ENCODE data around the gene GUCA1A.
"Not testable (repeated sequence)": the region's sequence is repeated elsewhere in the genome, so short reads cannot be mapped to it uniquely, and the experiment has no call there.

GUCA1A gene

DNA sequence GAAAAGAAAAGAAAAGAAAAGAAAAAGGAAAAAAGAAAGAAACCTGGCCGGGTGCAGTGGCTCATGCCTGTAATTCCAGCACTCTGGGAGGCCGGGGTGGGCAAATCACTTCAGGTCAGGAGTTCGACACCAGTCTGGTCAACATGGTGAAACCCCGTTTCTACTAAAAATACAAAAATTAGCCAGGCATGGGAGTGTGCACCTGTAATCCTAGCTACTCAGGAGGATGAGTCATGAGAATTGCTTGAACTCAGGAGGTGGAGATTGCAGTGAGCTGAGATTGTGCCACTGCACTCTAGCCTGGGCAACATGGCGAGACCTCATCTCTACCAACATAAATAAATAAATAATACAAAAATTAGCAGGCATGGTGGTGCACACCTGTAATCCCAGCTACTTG lies 19.2 kb downstream of the GUCA1A start:
- H3K9me3 ChIP-seq (ENCODE audit: control insufficient read depth, low read length); H3K36me3 ChIP-seq (ENCODE audit: control insufficient read depth, insufficient read depth, low read length); H3K4me1 ChIP-seq (ENCODE audit: control insufficient read depth, insufficient read depth, low read length); H3K4me3 ChIP-seq (ENCODE audit: insufficient read depth, low read depth, low read length); H3K27me3 ChIP-seq (ENCODE audit: control insufficient read depth, insufficient read depth, low read length, poor library complexity, severe bottlenecking); H3K27ac ChIP-seq (ENCODE audit: insufficient read depth, low read depth, low read length, poor library complexity, severe bottlenecking): not testable (repeated sequence)
- 86 to 91% methylated on average over 5 of the region's 5 CpGs for WGBS, 2 experiments

DNA sequence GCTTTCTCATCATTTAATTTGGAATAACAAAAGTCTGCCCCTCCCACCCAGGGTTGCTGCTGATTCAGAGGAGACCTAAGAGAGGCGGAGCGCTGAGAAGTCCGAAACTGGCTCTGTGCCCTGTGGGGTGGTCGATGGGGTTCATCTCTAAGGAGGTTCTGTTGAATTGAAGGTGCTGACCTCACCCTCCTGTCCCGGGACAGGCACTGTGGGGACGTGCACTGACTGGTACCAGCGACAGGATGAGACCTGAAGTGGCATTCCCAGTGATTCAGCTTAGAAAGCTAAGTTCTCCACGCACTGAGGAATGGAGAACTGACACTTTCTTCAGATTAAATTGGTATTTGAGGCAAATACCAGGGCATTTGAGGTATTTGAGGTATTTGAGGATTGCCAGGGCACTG lies 20.3 kb downstream of the GUCA1A start:
- 29 to 33% methylated on average over 8 of the region's 8 CpGs for WGBS, 2 experiments
- Histone ChIP-seq H3K27ac (ENCODE audit: insufficient read depth, low read depth, low read length, poor library complexity, severe bottlenecking) (no peak overlapping the region), H3K4me3 (ENCODE audit: insufficient read depth, low read depth, low read length) (no peak overlapping the region), H3K4me1 (ENCODE audit: control insufficient read depth, insufficient read depth, low read length) (no peaks in the 10 kb centered on the region), H3K36me3 (ENCODE audit: control insufficient read depth, insufficient read depth, low read length) (no peaks in the 10 kb centered on the region), H3K9me3 (ENCODE audit: control insufficient read depth, low read length) (no peaks in the 10 kb centered on the region), H3K27me3 (ENCODE audit: control insufficient read depth, insufficient read depth, low read length, poor library complexity, severe bottlenecking) (no peaks in the 10 kb centered on the region)

- no peaks in the 10 kb centered on the region for H3K4me1 ChIP-seq (ENCODE audit: control insufficient read depth, insufficient read depth, low read length)
- H3K9me3 ChIP-seq (ENCODE audit: control insufficient read depth, low read length): no peaks in the 10 kb centered on the region
- H3K36me3 ChIP-seq (ENCODE audit: control insufficient read depth, insufficient read depth, low read length): no peaks in the 10 kb centered on the region
- 90 to 96% methylated on average over 5 of the region's 5 CpGs for WGBS, 2 experiments
- H3K4me3 ChIP-seq (ENCODE audit: insufficient read depth, low read depth, low read length): no peak overlapping the region
- H3K27ac ChIP-seq (ENCODE audit: insufficient read depth, low read depth, low read length, poor library complexity, severe bottlenecking): no peak overlapping the region
- H3K27me3 ChIP-seq (ENCODE audit: control insufficient read depth, insufficient read depth, low read length, poor library complexity, severe bottlenecking): no peaks in the 10 kb centered on the region
Measured at GRCh38 chr6:42194056-42194455, 20.9 kb downstream of the GUCA1A start.

DNA sequence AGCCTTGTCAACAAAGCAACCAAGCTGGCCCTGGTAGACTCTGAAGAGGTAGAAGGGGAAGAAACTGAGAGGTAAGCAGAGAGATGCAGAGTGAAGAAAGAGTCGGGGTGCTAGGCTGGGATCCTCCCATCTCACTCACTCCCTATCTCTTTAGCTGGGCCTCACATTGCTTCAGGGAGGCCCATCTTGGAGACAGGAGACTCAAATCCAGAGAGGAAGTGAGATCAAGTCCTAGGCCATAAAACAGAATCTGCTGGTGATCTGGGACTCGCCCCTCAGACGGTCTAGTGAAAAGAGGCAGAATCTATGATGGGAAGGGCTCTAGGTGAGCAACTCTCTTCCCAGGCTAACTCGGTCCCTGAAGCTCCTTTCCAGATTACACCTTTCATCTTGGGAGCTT lies 22.3 kb downstream of the GUCA1A start:
- H3K9me3 ChIP-seq (ENCODE audit: control insufficient read depth, low read length): no peaks in the 10 kb centered on the region
- WGBS, 2 experiments: 90 to 96% methylated on average over 4 of the region's 4 CpGs
- no peak overlapping the region for H3K27ac ChIP-seq (ENCODE audit: insufficient read depth, low read depth, low read length, poor library complexity, severe bottlenecking)
- no peaks in the 10 kb centered on the region for H3K36me3 ChIP-seq (ENCODE audit: control insufficient read depth, insufficient read depth, low read length)
- no peak overlapping the region for H3K4me3 ChIP-seq (ENCODE audit: insufficient read depth, low read depth, low read length)
- H3K4me1 ChIP-seq (ENCODE audit: control insufficient read depth, insufficient read depth, low read length): no peaks in the 10 kb centered on the region
- H3K27me3 ChIP-seq (ENCODE audit: control insufficient read depth, insufficient read depth, low read length, poor library complexity, severe bottlenecking): no peaks in the 10 kb centered on the region

DNA sequence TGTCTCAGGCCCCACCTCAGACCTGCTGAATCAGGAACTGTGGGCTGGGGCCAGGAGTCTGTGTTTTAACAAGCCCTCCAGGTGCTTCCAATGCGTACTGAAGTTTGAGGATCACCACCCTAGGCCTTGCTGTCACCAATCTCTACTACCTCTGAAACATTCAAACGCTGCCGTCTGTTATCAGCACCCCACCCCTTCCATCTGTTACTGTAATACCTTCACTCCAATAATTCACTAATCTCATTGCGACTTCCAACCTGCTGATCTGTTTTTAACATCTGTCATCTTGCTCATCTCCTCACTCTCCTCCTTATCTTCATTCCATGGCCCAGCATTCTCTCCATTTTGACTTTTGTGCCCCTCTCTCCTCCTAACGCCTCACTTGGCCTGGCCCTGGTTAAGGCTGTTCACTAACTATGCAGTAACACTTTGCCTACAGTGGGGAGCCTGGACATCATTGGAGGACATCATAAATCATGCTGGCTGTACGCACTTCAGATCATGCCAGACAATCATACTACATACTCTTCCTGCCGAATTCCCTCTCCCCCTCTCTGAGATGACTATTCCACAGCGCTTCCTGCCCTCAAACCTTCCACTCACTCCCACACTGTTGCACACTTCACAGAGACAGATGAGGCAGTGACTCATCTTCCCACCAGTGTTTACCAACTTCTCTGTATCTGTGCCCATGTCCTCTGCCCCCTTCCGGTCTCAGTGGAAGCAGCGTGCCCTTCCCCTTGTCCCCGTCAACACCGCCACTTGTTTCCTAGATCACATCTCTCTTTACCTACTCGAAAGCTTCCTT lies 24.6 kb downstream of the GUCA1A start:
- H3K4me3 ChIP-seq (ENCODE audit: insufficient read depth, low read depth, low read length): no peak overlapping the region
- no peaks in the 10 kb centered on the region for H3K36me3 ChIP-seq (ENCODE audit: control insufficient read depth, insufficient read depth, low read length)
- H3K4me1 ChIP-seq (ENCODE audit: control insufficient read depth, insufficient read depth, low read length): no peaks in the 10 kb centered on the region
- no peaks in the 10 kb centered on the region for H3K9me3 ChIP-seq (ENCODE audit: control insufficient read depth, low read length)
- no peaks in the 10 kb centered on the region for H3K27me3 ChIP-seq (ENCODE audit: control insufficient read depth, insufficient read depth, low read length, poor library complexity, severe bottlenecking)
- H3K27ac ChIP-seq (ENCODE audit: insufficient read depth, low read depth, low read length, poor library complexity, severe bottlenecking): no peak overlapping the region
- 94 to 96% methylated on average over 13 of the region's 13 CpGs for WGBS, 2 experiments

DNA sequence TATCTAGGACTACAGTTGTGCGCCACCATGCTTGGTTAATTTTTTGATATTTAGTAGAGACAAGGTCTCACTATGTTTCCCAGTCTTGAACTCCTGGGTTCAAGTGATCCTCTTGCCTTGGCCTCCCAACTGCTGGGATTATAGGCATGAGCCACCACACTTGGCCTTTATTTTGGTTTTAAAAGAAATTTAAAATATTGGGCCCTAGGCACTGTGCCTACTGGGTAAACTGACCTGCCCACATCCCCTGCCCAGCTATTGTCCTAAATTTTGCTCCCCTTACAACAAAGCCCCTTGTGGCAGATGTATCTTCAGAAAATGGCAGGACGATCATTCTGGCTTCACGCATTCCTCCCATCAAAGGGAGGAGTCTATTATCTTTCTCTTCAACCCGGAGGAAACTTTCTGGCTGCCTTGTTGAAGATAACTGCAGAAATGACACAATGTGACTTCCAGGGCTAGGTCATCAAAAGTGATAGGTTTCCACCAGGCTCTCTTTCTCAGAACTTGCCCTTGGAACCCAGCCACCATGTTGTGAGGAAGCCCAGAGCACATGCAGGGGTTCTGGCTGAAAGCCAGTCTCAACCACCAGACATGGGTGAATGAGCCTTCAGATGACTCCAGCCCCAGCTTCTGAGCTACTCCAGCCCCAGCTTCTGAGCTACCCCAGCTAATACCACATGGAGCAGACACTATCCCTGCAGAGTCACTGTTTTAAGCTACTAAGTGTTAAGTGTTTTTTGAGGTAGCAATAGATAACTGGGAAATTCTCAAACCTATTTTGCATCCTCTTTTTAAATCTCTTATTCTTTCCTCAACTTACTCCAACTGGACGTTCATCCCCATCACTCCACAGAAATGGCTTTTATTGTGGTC lies 26.2 kb downstream of the GUCA1A start:
- Histone ChIP-seq H3K9me3 (ENCODE audit: control insufficient read depth, low read length) (no peaks in the 10 kb centered on the region), H3K4me3 (ENCODE audit: insufficient read depth, low read depth, low read length) (no peak overlapping the region), H3K27ac (ENCODE audit: insufficient read depth, low read depth, low read length, poor library complexity, severe bottlenecking) (no peak overlapping the region), H3K4me1 (ENCODE audit: control insufficient read depth, insufficient read depth, low read length) (no peaks in the 10 kb centered on the region), H3K36me3 (ENCODE audit: control insufficient read depth, insufficient read depth, low read length) (no peaks in the 10 kb centered on the region), H3K27me3 (ENCODE audit: control insufficient read depth, insufficient read depth, low read length, poor library complexity, severe bottlenecking) (no peaks in the 10 kb centered on the region)
- 94% methylated on average over 5 of the region's 5 CpGs for WGBS, 2 experiments

DNA sequence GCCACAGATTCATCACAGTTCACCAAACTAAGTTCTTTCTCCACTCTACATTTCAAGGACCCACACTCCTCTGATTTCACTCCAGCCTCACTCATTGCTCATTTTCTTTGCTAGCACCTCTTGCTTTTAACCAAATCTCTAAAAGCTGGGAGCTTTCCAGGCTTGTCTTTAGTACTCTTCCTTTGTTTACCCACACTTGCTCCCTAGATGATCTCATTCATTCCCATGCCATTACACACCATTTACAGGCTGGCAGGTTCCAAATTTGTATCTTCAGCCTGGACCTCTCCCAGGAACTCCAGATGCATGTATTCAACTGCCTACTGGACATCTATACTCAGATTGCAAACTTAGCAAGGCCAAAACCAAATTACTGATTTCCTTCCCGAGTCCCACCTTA lies 26.9 kb downstream of the GUCA1A start:
- H3K27me3 ChIP-seq (ENCODE audit: control insufficient read depth, insufficient read depth, low read length, poor library complexity, severe bottlenecking): no peaks in the 10 kb centered on the region
- H3K9me3 ChIP-seq (ENCODE audit: control insufficient read depth, low read length): no peaks in the 10 kb centered on the region
- no peaks in the 10 kb centered on the region for H3K36me3 ChIP-seq (ENCODE audit: control insufficient read depth, insufficient read depth, low read length)
- H3K27ac ChIP-seq (ENCODE audit: insufficient read depth, low read depth, low read length, poor library complexity, severe bottlenecking): no peak overlapping the region
- H3K4me3 ChIP-seq (ENCODE audit: insufficient read depth, low read depth, low read length): no peak overlapping the region
- 97 to 98% methylated on average over 1 of the region's 1 CpG for WGBS, 2 experiments
- no peaks in the 10 kb centered on the region for H3K4me1 ChIP-seq (ENCODE audit: control insufficient read depth, insufficient read depth, low read length)

GRCh38 chr6:42201382-42201781 lies 28.2 kb downstream of the GUCA1A start:
- 92 to 94% methylated on average over 2 to 3 of the region's 3 CpGs for WGBS, 2 experiments
- Histone ChIP-seq H3K9me3 (ENCODE audit: control insufficient read depth, low read length) (no peaks in the 10 kb centered on the region), H3K36me3 (ENCODE audit: control insufficient read depth, insufficient read depth, low read length) (no peaks in the 10 kb centered on the region), H3K4me3 (ENCODE audit: insufficient read depth, low read depth, low read length) (no peak overlapping the region), H3K27ac (ENCODE audit: insufficient read depth, low read depth, low read length, poor library complexity, severe bottlenecking) (no peak overlapping the region), H3K27me3 (ENCODE audit: control insufficient read depth, insufficient read depth, low read length, poor library complexity, severe bottlenecking) (no peaks in the 10 kb centered on the region), H3K4me1 (ENCODE audit: control insufficient read depth, insufficient read depth, low read length) (no peaks in the 10 kb centered on the region)

DNA sequence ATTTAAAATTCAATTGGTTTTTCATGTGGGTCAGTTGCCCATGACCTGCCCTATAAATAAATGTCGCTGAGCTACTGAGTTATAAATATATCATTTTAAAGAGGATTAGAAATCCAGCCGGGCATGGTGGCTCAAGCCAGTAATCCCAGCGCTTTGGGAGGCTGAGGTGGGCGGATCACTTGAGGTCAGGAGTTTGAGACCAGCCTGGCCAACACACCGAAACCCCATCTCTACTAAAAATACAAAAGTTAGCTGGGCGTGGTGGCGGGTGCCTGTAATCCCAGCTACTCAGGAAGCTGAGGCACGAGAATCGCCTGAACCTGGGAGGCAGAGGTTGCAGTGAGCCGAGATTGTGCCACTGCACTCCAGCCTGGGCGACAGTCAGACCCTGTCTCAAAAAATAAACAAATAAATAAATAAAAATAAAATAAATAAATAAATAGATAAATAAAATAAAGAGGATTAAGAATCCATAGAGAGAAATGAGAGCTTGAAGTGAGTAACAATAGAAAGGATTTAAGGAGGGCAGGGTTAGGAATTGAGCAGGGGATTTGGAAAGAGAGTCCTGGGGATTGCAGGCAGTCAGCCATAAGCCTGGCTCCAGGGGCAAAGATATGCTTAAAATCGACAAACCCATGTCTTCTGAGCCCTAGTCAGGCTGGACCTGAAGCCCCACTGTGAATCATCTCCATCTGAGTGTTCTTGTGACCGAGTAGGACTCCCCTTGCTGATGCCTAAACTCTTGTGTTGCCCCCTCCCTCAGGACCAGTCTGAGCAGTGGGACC lies 29.2 kb downstream of the GUCA1A start:
- 88 to 92% methylated on average over 11 to 12 of the region's 13 CpGs for WGBS, 2 experiments
- H3K4me3 ChIP-seq (ENCODE audit: insufficient read depth, low read depth, low read length); H3K27me3 ChIP-seq (ENCODE audit: control insufficient read depth, insufficient read depth, low read length, poor library complexity, severe bottlenecking); H3K36me3 ChIP-seq (ENCODE audit: control insufficient read depth, insufficient read depth, low read length); H3K4me1 ChIP-seq (ENCODE audit: control insufficient read depth, insufficient read depth, low read length); H3K9me3 ChIP-seq (ENCODE audit: control insufficient read depth, low read length): not testable (repeated sequence)
- peak overlapping the region; percentile 36 for H3K27ac ChIP-seq (ENCODE audit: insufficient read depth, low read depth, low read length, poor library complexity, severe bottlenecking)

GRCh38 chr6:42203183-42203582 lies 30.0 kb downstream of the GUCA1A start:
- H3K4me3 ChIP-seq (ENCODE audit: insufficient read depth, low read depth, low read length): no peak overlapping the region
- 93 to 95% methylated on average over 3 of the region's 3 CpGs for WGBS, 2 experiments
- no peaks in the 10 kb centered on the region for H3K9me3 ChIP-seq (ENCODE audit: control insufficient read depth, low read length)
- H3K36me3 ChIP-seq (ENCODE audit: control insufficient read depth, insufficient read depth, low read length): no peaks in the 10 kb centered on the region
- H3K4me1 ChIP-seq (ENCODE audit: control insufficient read depth, insufficient read depth, low read length): no peaks in the 10 kb centered on the region
- no peaks in the 10 kb centered on the region for H3K27me3 ChIP-seq (ENCODE audit: control insufficient read depth, insufficient read depth, low read length, poor library complexity, severe bottlenecking)
- no peak overlapping the region for H3K27ac ChIP-seq (ENCODE audit: insufficient read depth, low read depth, low read length, poor library complexity, severe bottlenecking)

Data from ectodermal cell (in vitro differentiated cells).